ENCODE results near the gene KRT84.

- no peak for TF ChIP-seq MAFK (IDR thresholded peaks at IDR 0.05; ENCODE audit: low read length)
- no peak for TF ChIP-seq POLR2AphosphoS5 (IDR thresholded peaks at IDR 0.05; ENCODE audit: control insufficient read depth, insufficient read depth, low read depth, low read length)
- no peak for TF ChIP-seq POLR3A (IDR thresholded peaks at IDR 0.05; ENCODE audit: borderline replicate concordance, extremely low read depth, insufficient read depth, insufficient read length)
- no peak for TF ChIP-seq C11orf30 (IDR thresholded peaks at IDR 0.05; ENCODE audit: low read depth)
- no peak for TF ChIP-seq MYC (IDR thresholded peaks at IDR 0.05; ENCODE audit: low read depth, low read length)
- TF ChIP-seq MYC (CRISPR knock-in tag; IDR thresholded peaks at IDR 0.05; ENCODE audit: borderline replicate concordance, low read depth): no peak
- TF ChIP-seq SMAD1 (IDR thresholded peaks at IDR 0.05; ENCODE audit: low read depth, low read length, partially characterized antibody): no peak
- TF ChIP-seq ZNF121 (CRISPR knock-in tag; conservative IDR thresholded peaks at IDR 0.05): no peak
- no peak for TF ChIP-seq ELK1 (CRISPR knock-in tag; IDR thresholded peaks at IDR 0.05)
- no peak for TF ChIP-seq POLR2G (IDR thresholded peaks at IDR 0.05; ENCODE audit: low read depth, low read length)
Measured at GRCh38 chr12:52353766-52354165, 31.7 kb downstream of the KRT84 start.
